Esophagus squamous epithelium (tissue), 5 donors: ENCODE measurements around the gene SEMG2. TPM values are rescaled to one million over a fixed set of nuclear protein-coding genes. Genes with fewer than 3 reads are reported as not detected.

Source experiments
- DNase-seq: peaks from one replicate; lab custom pipeline; 2025; lab: John Stamatoyannopoulos, UW
- H3K27ac ChIP-seq, 4 donors: fragments of 200-600 bp; sonication (generic); one replicate each; pipeline ENCODE4 v1.5.1; 2016 to 2019; ENCODE audit warnings: mild to moderate bottlenecking in 1 of 4
- H3K27me3 ChIP-seq, 4 donors: fragments of 200-600 bp; sonication (generic); 1 replicate in 3 of 4; 2 replicates in 1 of 4; pipeline versions ENCODE4 v1.5.1 to v1.6.0; 2017 to 2021; ENCODE audit warnings: antibody characterized with exemption in 1 of 4
- H3K36me3 ChIP-seq, 3 donors: fragments of 200-600 bp; sonication (generic); one replicate each; pipeline ENCODE4 v1.5.1; 2016 to 2019
- H3K4me1 ChIP-seq, 3 donors: fragments of 200-600 bp; sonication (generic); one replicate each; pipeline ENCODE4 v1.5.1; 2017 to 2019
- H3K4me3 ChIP-seq, 4 donors: fragments of 200-600 bp; sonication (generic); 1 replicate in 3 of 4; 2 replicates in 1 of 4; pipeline ENCODE4 v1.5.1; 2016 to 2019; ENCODE audit warnings: mild to moderate bottlenecking in 2 of 4, moderate library complexity in 1 of 4
- H3K9me3 ChIP-seq, 3 donors: fragments of 200-600 bp; sonication (generic); one replicate each; pipeline ENCODE4 v1.5.1; 2016 to 2019
- CTCF ChIP-seq, 6 experiments: fragments of 450-650 bp in 4 of 6; fragments of 200-600 bp in 2 of 6; sonication (generic) in 2 of 6; IDR thresholded peaks; one replicate each; pipeline ENCODE4 v1.5.1; 2016 to 2019; ENCODE audit warnings: antibody characterized with exemption in 6 of 6, mild to moderate bottlenecking in 4 of 6, moderate library complexity in 4 of 6
- POLR2A ChIP-seq, 4 donors: fragments of 450-650 bp; IDR thresholded peaks; one replicate each; pipeline ENCODE4 v1.6.1; 2017; ENCODE audit warnings: antibody characterized with exemption in 4 of 4, mild to moderate bottlenecking in 4 of 4, moderate library complexity in 3 of 4
- WGBS, 2 donors: methylation state at CpG; one replicate each; pipeline ENCODE4 v1.1.5; 2018; 5-methylcytosine and 5-hydroxymethylcytosine counted together
- intact Hi-C: fragments of 100-400 bp; cut with DNase I; formaldehyde crosslinking; loops from one replicate; pipeline ENCODE4 v1.15.0; 2022
- total RNA-seq, 4 donors: library from RNA; depleted of rRNA; stranded (reverse); fragments of >200 nt; gene quantifications; one replicate each; pipeline ENCODE4 v1.1.0, GENCODE V29; 2016
- donor health status: DM: yes; HTN: yes; CAD: no.

SEMG2 gene
- total RNA-seq, 4 donors from 2014 or later: not detected

- Histone ChIP-seq H3K4me1 (peaks cover 0 to 12% (median 0%) of the 10 kb centered on the region in 3 donors), H3K4me3 (no peak overlapping the region), H3K27ac (no peak overlapping the region), H3K27me3 (peaks cover 0 to 8% (median 0%) of the 10 kb centered on the region in 4 donors), H3K36me3 (no peaks in the 10 kb centered on the region), H3K9me3 (no peaks in the 10 kb centered on the region)
- TF ChIP-seq CTCF (IDR thresholded peaks at IDR 0.05) (no peak), POLR2A (IDR thresholded peaks at IDR 0.05) (no peak)
- DNase-seq: no peak
- intact Hi-C loops: no loop called here
- WGBS, 2 donors: 19 to 50% methylated on average over 1 to 2 of the region's 2 CpGs
Observed at GRCh38 chr20:45179166-45179565, 42.0 kb upstream of the SEMG2 start.

- no peaks in the 10 kb centered on the region for H3K4me1 ChIP-seq
- H3K9me3 ChIP-seq: no peaks in the 10 kb centered on the region
- no peaks in the 10 kb centered on the region for H3K36me3 ChIP-seq
- DNase-seq: no peak
- no peak for TF ChIP-seq CTCF (IDR thresholded peaks at IDR 0.05)
- TF ChIP-seq POLR2A (IDR thresholded peaks at IDR 0.05): no peak
- intact Hi-C loops: no loop called here
- H3K4me3 ChIP-seq: no peak overlapping the region
- no peaks in the 10 kb centered on the region for H3K27me3 ChIP-seq
- H3K27ac ChIP-seq: no peak overlapping the region
- WGBS, 2 donors: 85% methylated on average over 2 of the region's 2 CpGs; no CpG with 5 or more reads in 1 of the 2 donors
Observed at GRCh38 chr20:45181639-45182038, 39.5 kb upstream of the SEMG2 start.

- intact Hi-C loops: no loop called here
- Histone ChIP-seq H3K27me3 (no peaks in the 10 kb centered on the region), H3K36me3 (no peaks in the 10 kb centered on the region), H3K4me1 (no peaks in the 10 kb centered on the region), H3K9me3 (no peaks in the 10 kb centered on the region), H3K27ac (no peak overlapping the region), H3K4me3 (no peak overlapping the region)
- 55 to 65% methylated on average over 2 of the region's 2 CpGs for WGBS, 2 donors
- no peak for DNase-seq
- no peak for TF ChIP-seq CTCF (IDR thresholded peaks at IDR 0.05)
- TF ChIP-seq POLR2A (IDR thresholded peaks at IDR 0.05): no peak
Observed at GRCh38 chr20:45183084-45183483, 38.1 kb upstream of the SEMG2 start.

GRCh38 chr20:45187693-45188092, 33.5 kb upstream of the SEMG2 start:
- H3K4me3 ChIP-seq: no peak overlapping the region
- H3K27me3 ChIP-seq: peaks cover 0 to 11% (median 0%) of the 10 kb centered on the region in 4 donors
- no peaks in the 10 kb centered on the region for H3K4me1 ChIP-seq
- 46% methylated on average over 2 of the region's 2 CpGs; no CpG with 5 or more reads in 1 of the 2 donors for WGBS, 2 donors
- H3K36me3 ChIP-seq: no peaks in the 10 kb centered on the region
- H3K9me3 ChIP-seq: no peaks in the 10 kb centered on the region
- no peak for DNase-seq
- intact Hi-C loops: no loop called here
- no peak overlapping the region for H3K27ac ChIP-seq
- no peak for TF ChIP-seq CTCF (IDR thresholded peaks at IDR 0.05)
- TF ChIP-seq POLR2A (IDR thresholded peaks at IDR 0.05): no peak

- no peak overlapping the region for H3K4me3 ChIP-seq
- no peaks in the 10 kb centered on the region for H3K4me1 ChIP-seq
- TF ChIP-seq POLR2A (IDR thresholded peaks at IDR 0.05) (no peak), CTCF (IDR thresholded peaks at IDR 0.05) (no peak)
- H3K27ac ChIP-seq: no peak overlapping the region
- H3K36me3 ChIP-seq: no peaks in the 10 kb centered on the region
- intact Hi-C loops: no loop called here
- no peaks in the 10 kb centered on the region for H3K9me3 ChIP-seq
- DNase-seq: no peak
- 79 to 95% methylated on average over 3 of the region's 3 CpGs for WGBS, 2 donors
- peaks cover 0 to 16% (median 0%) of the 10 kb centered on the region in 4 donors for H3K27me3 ChIP-seq
Observed at GRCh38 chr20:45189067-45189609, 32.0 kb upstream of the SEMG2 start.
